GM13976 (cell line): ENCODE measurements around the gene GRM5.
"Not testable (repeated sequence)": the region's sequence is repeated elsewhere in the genome, so short reads cannot be mapped to it uniquely, and the experiment has no call there.

Experiments
- DNase-seq: peaks from one replicate; pipeline ENCODE4 v3.0.0; 2012; ENCODE audit warnings: low spot score
- CTCF ChIP-seq: IDR thresholded peaks from 2 replicates; pipeline ENCODE4 v1.5.1; 2012; ENCODE audit warnings: borderline replicate concordance, mild to moderate bottlenecking; ENCODE audit not compliant: insufficient read depth; ENCODE audit errors: extremely low read depth, missing control alignments, control extremely low read depth
- in situ Hi-C: fragments of 300-500 bp; cut with MboI; formaldehyde crosslinking; loops from one replicate; pipeline ENCODE4 v1.12.0; 2022; ENCODE audit warnings: low sequenced_read_pairs, mixed read lengths, inconsistent platforms; ENCODE audit not compliant: unreplicated experiment

GRM5 gene

GRCh38 chr11:89052220-89052619 lies 13.6 kb downstream of the GRM5 start:
- DNase-seq = no peak
- TF ChIP-seq CTCF = no peak
- in situ Hi-C loops = no loop called here

GRCh38 chr11:89047159-89047558 lies 18.6 kb downstream of the GRM5 start:
- in situ Hi-C loops, DNase-seq: not testable (repeated sequence)

- DNase-seq, in situ Hi-C loops: not testable (repeated sequence)
These were observed 21.8 kb downstream of the GRM5 start for GRCh38 chr11:89043861-89044588.

GRCh38 chr11:89029671-89030070 lies 36.1 kb downstream of the GRM5 start:
- in situ Hi-C loops, DNase-seq: not testable (repeated sequence)

- in situ Hi-C loops = no loop called here
- no peak for TF ChIP-seq CTCF
These were observed 44.4 kb downstream of the GRM5 start for GRCh38 chr11:89021339-89021738.

GRCh38 chr11:89019827-89020547 lies 45.8 kb downstream of the GRM5 start:
- in situ Hi-C loops, DNase-seq: not testable (repeated sequence)

More at GRCh38 chr11:89021339-89021738, 44.4 kb downstream of the GRM5 start:
- no peak for DNase-seq

GRCh38 chr11:89016214-89016613 lies 49.6 kb downstream of the GRM5 start:
- in situ Hi-C loops = no loop called here
- TF ChIP-seq CTCF = no peak
- no peak for DNase-seq

GRCh38 chr11:89015614-89016013 lies 50.2 kb downstream of the GRM5 start:
- in situ Hi-C loops = no loop called here
- DNase-seq = no peak
- TF ChIP-seq CTCF = no peak

GRCh38 chr11:89000852-89001251 lies 64.9 kb downstream of the GRM5 start:
- in situ Hi-C loops, DNase-seq: not testable (repeated sequence)
